ENCODE data around the gene CENPV.

GRCh38 chr17:16322636-16323035, 30.6 kb downstream of the CENPV start:
- TF ChIP-seq, protein P1, sequence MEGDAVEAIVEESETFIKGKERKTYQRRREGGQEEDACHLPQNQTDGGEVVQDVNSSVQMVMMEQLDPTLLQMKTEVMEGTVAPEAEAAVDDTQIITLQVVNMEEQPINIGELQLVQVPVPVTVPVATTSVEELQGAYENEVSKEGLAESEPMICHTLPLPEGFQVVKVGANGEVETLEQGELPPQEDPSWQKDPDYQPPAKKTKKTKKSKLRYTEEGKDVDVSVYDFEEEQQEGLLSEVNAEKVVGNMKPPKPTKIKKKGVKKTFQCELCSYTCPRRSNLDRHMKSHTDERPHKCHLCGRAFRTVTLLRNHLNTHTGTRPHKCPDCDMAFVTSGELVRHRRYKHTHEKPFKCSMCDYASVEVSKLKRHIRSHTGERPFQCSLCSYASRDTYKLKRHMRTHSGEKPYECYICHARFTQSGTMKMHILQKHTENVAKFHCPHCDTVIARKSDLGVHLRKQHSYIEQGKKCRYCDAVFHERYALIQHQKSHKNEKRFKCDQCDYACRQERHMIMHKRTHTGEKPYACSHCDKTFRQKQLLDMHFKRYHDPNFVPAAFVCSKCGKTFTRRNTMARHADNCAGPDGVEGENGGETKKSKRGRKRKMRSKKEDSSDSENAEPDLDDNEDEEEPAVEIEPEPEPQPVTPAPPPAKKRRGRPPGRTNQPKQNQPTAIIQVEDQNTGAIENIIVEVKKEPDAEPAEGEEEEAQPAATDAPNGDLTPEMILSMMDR (IDR thresholded peaks at IDR 0.05): no peak
- no peak for TF ChIP-seq POLR2A (IDR thresholded peaks at IDR 0.05)

All from uterus (tissue), 2 donors.